SK-N-MC (cell line): ENCODE data around the gene CHST9.

Experiments used
- DNase-seq: peaks from one replicate; pipeline ENCODE4 v3.0.0-alpha.2; 2011; ENCODE audit warnings: low read depth, low spot score
- H3K27ac ChIP-seq: fragments of 200-600 bp; sonication (generic); 2 replicates; pipeline ENCODE4 v1.5.1; 2016; ENCODE audit warnings: mixed run types
- H3K36me3 ChIP-seq: fragments of 200-600 bp; sonication (generic); 2 replicates; pipeline ENCODE4 v1.6.1; 2017; ENCODE audit warnings: antibody characterized with exemption, low read length, mixed read lengths; ENCODE audit not compliant: insufficient read depth
- H3K4me3 ChIP-seq: fragments of 200-600 bp; sonication (generic); 2 replicates; pipeline ENCODE4 v1.5.1; 2016
- H3K9ac ChIP-seq: fragments of 200-600 bp; sonication (generic); 2 replicates; pipeline ENCODE4 v1.8.0; 2017; ENCODE audit warnings: mixed run types, mixed read lengths; ENCODE audit not compliant: insufficient read length
- H3K9me3 ChIP-seq: fragments of 200-600 bp; sonication (generic); 2 replicates; pipeline ENCODE4 v1.6.1; 2017; ENCODE audit warnings: low read depth, mild to moderate bottlenecking, antibody characterized with exemption, low read length, moderate library complexity, mixed read lengths
- EZH2 ChIP-seq: fragments of 200-600 bp; sonication (generic); IDR thresholded peaks from one replicate; pipeline ENCODE4 v1.6.1; 2017; ENCODE audit warnings: antibody characterized with exemption
- FOXP2 ChIP-seq: optimal IDR thresholded peaks from 2 replicates; pipeline ENCODE3; 2011; ENCODE audit warnings: mild to moderate bottlenecking, moderate library complexity; ENCODE audit not compliant: insufficient read depth; ENCODE audit errors: extremely low read length, control extremely low read depth
- POLR2AphosphoS5 ChIP-seq: IDR thresholded peaks from 2 replicates; pipeline ENCODE4 v1.6.1; 2012; ENCODE audit warnings: mild to moderate bottlenecking, low read depth, low read length, borderline replicate concordance

CHST9 gene

GRCh38 chr18:26909599-26910290 is 275.4 kb downstream of the CHST9 start:
- Histone ChIP-seq H3K9me3 (no peaks in the 10 kb centered on the region), H3K4me3 (no peak overlapping the region), H3K27ac (no peak overlapping the region), H3K9ac (no peak overlapping the region), H3K36me3 (no peaks in the 10 kb centered on the region)
- DNase-seq, result no peak
- TF ChIP-seq FOXP2 (no peak), EZH2 (no peak), POLR2AphosphoS5 (no peak)

GRCh38 chr18:26908906-26909305 is 276.2 kb downstream of the CHST9 start:
- TF ChIP-seq EZH2, result no peak
- no peak for TF ChIP-seq FOXP2
- TF ChIP-seq POLR2AphosphoS5, result no peak
- H3K9ac ChIP-seq, result no peak overlapping the region
- H3K4me3 ChIP-seq, result no peak overlapping the region
- DNase-seq, result no peak
- H3K27ac ChIP-seq, result no peak overlapping the region
- H3K9me3 ChIP-seq, result no peaks in the 10 kb centered on the region
- no peaks in the 10 kb centered on the region for H3K36me3 ChIP-seq

GRCh38 chr18:26902291-26902690 is 282.8 kb downstream of the CHST9 start:
- Histone ChIP-seq H3K9me3 (no peaks in the 10 kb centered on the region), H3K9ac (no peak overlapping the region), H3K4me3 (no peak overlapping the region), H3K36me3 (no peaks in the 10 kb centered on the region), H3K27ac (no peak overlapping the region)
- TF ChIP-seq FOXP2, result no peak
- TF ChIP-seq POLR2AphosphoS5, result no peak
- no peak for TF ChIP-seq EZH2
- DNase-seq, result no peak

- H3K9me3 ChIP-seq, result no peaks in the 10 kb centered on the region
Observed at GRCh38 chr18:26901020-26901419, 284.1 kb downstream of the CHST9 start.

GRCh38 chr18:26894426-26894825 is 290.7 kb downstream of the CHST9 start:
- Histone ChIP-seq H3K27ac (no peak overlapping the region), H3K4me3 (no peak overlapping the region)

More at GRCh38 chr18:26901020-26901419, 284.1 kb downstream of the CHST9 start:
- Histone ChIP-seq H3K9ac (no peak overlapping the region), H3K4me3 (no peak overlapping the region), H3K27ac (no peak overlapping the region), H3K36me3 (no peaks in the 10 kb centered on the region)
- TF ChIP-seq FOXP2 (no peak), POLR2AphosphoS5 (no peak), EZH2 (no peak)
- no peak for DNase-seq

GRCh38 chr18:26893996-26894395 is 291.1 kb downstream of the CHST9 start:
- H3K9ac ChIP-seq, result no peak overlapping the region
- no peaks in the 10 kb centered on the region for H3K9me3 ChIP-seq
- H3K27ac ChIP-seq, result no peak overlapping the region
- DNase-seq, result no peak
- no peak overlapping the region for H3K4me3 ChIP-seq
- H3K36me3 ChIP-seq, result no peaks in the 10 kb centered on the region
- TF ChIP-seq EZH2 (no peak), POLR2AphosphoS5 (no peak), FOXP2 (no peak)

More at GRCh38 chr18:26894426-26894825, 290.7 kb downstream of the CHST9 start:
- H3K9me3 ChIP-seq, result no peaks in the 10 kb centered on the region
- no peak overlapping the region for H3K9ac ChIP-seq
- no peak for DNase-seq
- no peak for TF ChIP-seq POLR2AphosphoS5
- no peaks in the 10 kb centered on the region for H3K36me3 ChIP-seq

- Histone ChIP-seq H3K27ac (no peak overlapping the region), H3K9me3 (no peaks in the 10 kb centered on the region)
- TF ChIP-seq POLR2AphosphoS5 (no peak), EZH2 (no peak), FOXP2 (no peak)
Observed at GRCh38 chr18:26888259-26888658, 296.8 kb downstream of the CHST9 start.

GRCh38 chr18:26875040-26875654 is 310.0 kb downstream of the CHST9 start:
- no peaks in the 10 kb centered on the region for H3K9me3 ChIP-seq

More at GRCh38 chr18:26888259-26888658, 296.8 kb downstream of the CHST9 start:
- Histone ChIP-seq H3K4me3 (no peak overlapping the region), H3K36me3 (no peaks in the 10 kb centered on the region), H3K9ac (no peak overlapping the region)
- DNase-seq, result no peak

More at GRCh38 chr18:26875040-26875654, 310.0 kb downstream of the CHST9 start:
- Histone ChIP-seq H3K9ac (no peak overlapping the region), H3K4me3 (no peak overlapping the region), H3K36me3 (no peaks in the 10 kb centered on the region), H3K27ac (no peak overlapping the region)
- DNase-seq, result no peak
- TF ChIP-seq FOXP2 (no peak), POLR2AphosphoS5 (no peak), EZH2 (no peak)
